GM10266 (cell line): ENCODE data around the gene IL22RA2.
A peak's percentile ranks its signal among the peaks of the same experiment; 100 is the strongest.

Experiments used
- DNase-seq: peaks from one replicate; pipeline ENCODE4 v3.0.0; 2012; ENCODE audit errors: extremely low spot score
- TF ChIP-seq, protein P1 (sequence below): IDR thresholded peaks from 2 replicates; pipeline ENCODE4 v1.5.1; 2012; ENCODE audit warnings: mild to moderate bottlenecking, low read depth; ENCODE audit not compliant: control insufficient read depth, insufficient read depth; ENCODE audit errors: missing control alignments

Gene IL22RA2

DNA sequence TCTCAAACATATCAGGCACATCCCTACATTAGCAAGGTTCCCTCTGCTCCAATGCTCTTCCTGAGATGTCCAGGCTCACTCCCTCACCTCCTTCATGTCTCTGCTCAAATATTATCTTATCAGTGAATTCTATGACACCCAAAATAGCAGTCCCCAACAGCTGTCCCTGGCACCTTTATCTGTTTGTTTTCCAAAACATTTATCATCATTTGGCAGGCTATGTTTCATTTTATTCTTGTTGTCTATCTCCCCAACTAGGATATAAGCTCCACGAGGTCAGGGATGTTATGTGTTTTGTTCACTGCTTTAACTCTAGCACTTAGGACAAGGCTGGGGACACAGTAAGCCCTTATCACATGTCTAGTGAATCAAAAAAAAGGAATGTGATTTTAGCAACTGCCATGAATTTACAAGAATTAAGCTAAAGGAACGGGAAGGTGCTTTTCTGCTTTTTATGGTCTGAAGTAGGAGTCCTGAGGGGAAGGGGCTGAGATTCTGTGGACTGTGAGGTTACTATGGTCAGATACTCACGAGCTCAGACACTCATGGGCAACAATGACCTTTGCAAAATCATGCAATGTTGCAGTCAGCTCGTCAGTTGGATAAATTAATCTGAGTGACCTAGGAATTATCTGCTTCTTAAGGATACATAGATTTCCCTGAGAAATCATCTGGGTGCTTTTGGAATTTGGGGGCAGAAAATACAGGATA lies 1.9 kb upstream of the IL22RA2 start:
- TF ChIP-seq, protein P1, sequence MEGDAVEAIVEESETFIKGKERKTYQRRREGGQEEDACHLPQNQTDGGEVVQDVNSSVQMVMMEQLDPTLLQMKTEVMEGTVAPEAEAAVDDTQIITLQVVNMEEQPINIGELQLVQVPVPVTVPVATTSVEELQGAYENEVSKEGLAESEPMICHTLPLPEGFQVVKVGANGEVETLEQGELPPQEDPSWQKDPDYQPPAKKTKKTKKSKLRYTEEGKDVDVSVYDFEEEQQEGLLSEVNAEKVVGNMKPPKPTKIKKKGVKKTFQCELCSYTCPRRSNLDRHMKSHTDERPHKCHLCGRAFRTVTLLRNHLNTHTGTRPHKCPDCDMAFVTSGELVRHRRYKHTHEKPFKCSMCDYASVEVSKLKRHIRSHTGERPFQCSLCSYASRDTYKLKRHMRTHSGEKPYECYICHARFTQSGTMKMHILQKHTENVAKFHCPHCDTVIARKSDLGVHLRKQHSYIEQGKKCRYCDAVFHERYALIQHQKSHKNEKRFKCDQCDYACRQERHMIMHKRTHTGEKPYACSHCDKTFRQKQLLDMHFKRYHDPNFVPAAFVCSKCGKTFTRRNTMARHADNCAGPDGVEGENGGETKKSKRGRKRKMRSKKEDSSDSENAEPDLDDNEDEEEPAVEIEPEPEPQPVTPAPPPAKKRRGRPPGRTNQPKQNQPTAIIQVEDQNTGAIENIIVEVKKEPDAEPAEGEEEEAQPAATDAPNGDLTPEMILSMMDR: no peak
- no peak for DNase-seq

DNA sequence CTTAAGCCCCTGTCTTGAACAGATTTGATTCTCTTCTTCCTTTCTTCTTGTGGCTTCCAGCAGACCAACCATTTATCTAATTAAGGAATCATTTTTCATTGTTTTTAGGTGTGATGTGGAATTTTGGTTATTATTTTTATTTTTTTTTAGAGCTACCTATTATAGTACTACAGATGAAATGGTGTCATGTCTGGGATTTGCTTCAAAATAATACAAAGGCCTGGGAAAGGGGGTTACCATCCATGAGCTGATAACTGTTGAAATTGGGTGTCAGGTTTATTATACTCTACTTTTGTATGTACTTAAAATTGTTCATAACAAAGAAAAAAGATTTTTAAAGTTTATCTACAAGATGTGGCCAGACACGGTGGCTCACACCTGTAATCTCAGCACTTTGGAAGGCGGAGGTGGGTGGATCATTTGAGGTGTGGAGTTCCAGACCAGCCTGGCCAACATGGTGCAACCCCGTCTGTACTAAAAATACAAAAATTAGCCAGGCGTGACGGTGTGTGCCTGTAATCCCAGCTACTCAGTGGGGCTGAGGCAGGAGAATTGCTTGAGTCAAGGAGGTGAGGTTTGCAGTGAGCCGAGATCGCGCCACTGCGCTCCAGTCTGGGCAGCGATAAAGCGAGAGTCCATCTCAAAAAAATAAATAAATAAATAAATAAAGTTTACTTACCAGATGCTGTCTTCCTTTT lies 561 bp downstream of the IL22RA2 start:
- TF ChIP-seq, protein P1: no peak

DNA sequence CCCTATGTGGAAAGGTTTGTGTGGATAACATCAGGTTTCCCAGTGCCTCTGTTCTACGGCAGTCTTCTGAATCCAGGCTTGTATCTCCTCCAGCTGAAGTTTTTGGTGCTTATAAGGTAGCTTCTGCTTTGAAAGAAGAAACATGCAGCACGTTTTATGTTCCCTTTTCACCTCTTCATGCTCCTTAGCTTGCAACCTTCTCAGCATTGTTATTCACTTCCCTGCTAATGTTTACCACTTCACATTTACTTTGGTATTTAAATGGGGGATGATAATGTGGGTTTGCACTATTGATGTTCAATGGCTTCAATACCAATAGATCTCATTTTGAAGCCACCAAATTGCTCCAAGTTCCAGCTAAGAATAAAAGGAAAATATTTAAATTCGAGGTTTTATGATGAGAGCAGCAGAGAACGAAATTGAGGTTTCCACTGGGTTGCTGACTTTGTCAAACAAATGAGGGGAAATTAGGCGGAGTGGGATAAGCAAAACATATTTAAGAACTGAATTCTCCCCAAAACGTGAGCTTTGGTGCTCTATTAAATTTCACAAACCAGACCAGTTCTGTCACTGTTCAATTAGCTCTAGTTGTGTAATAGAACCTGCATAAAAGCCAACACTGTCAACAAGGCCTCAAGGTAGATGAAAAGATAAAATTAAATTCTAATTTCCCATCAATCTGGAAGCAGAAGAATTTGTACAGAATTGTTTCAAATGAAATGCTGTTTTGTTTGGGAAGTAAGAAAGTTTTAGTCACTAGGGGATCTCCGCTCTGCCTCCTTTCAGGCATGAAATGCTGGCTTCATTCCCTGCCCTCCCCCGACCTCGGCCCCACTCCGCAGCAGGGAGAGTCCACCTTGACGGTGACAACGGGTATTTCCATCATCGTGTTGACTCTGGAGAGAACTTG lies 1.4 kb downstream of the IL22RA2 start:
- peak; percentile 51 for DNase-seq
- TF ChIP-seq, protein P1: no peak

More for the DNA sequence above, 561 bp downstream of the IL22RA2 start:
- DNase-seq: no peak

DNA sequence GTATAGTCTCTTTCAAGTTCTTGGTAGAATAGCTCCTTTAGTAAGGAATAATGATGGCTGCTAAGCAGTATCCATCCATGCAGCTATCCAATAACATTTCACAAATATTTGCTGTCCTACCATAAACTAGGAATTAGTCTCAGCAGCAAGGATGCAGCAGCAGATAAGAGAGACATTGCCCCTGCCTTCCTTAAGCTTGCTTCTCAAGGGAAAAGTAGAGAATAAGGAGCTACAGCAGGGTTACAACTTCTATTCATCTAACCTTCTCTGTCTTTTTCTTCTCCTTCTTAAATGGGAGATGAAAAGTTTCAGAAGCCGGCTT lies 2.4 kb downstream of the IL22RA2 start:
- TF ChIP-seq, protein P1: no peak
- no peak for DNase-seq

DNA sequence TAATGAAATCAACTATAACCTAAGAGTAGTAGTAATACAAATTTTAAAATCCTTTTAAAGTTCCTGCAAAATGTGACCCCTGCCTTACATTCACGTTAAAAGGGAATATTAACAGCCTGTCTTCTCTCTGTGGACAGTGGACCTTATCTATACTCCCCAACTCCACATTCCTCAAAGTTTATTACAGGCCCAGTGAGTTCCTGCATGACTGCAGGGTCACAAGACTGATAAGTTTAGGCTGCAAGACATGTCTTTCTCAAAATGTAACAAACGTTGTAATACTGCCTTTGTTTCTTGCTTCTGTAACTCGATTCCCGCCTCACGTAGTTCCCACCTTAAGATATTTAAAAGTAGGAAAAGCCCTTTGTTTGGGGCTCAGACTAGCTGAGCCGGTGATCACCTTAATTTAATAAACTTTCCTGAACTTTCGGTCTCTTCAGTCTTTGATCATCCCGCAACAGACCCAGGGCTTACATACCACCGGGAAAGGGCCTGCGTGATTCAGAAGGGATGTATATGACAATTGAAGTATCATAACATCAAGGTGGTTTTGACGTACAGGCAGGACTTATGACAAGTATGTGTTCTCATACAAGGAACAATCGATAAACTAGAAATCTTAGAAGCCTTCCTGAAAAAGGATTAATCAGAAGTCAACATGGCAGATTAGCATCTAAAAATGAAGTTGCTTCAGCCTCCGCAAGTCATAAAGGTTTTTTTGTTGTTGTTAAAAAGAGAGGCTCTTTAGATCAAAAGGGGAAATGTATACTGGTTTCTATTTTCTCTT lies 3.0 kb downstream of the IL22RA2 start:
- TF ChIP-seq, protein P1: no peak
- DNase-seq: no peak

DNA sequence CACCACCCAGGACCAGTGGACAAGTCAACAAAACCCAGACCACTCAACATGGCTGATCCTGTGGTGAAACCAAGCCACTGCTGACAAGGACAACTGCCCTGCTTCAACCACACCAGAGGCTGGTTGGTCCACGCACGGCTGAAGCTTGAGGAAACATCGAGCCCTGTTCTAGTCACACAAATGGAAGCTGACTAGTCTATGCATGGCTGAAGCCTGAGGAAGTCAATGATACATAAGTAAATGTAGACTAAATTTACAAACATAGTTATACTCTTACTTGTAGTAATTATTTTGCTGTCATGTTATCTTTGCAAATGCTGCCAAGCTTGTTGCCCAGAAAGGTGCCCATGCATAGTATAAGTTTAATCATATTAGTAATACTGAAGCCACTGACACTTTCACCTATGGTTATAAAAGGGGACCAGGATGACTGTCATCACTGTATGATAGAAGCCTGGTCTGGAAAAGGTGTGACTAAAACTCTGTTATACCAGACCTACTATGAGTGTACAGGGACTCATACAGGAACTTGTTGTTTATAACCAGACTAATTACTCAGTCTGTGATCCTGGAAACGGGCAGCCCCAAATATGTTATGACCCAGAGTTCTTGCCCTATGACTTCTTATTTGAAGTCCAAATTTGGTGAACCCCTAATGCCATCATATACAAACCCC lies 5.6 kb downstream of the IL22RA2 start:
- no peak for DNase-seq
- TF ChIP-seq, protein P1: no peak
